DLD1 (cell line): Measurements from ENCODE around the gene SLC8A2.

Source experiments
- in situ Hi-C: cut with HindIII; loops from 2 replicates; pipeline ENCODE4 v1.10.0; 2017; ENCODE audit warnings: low sequenced_read_pairs

SLC8A2 gene

DNA sequence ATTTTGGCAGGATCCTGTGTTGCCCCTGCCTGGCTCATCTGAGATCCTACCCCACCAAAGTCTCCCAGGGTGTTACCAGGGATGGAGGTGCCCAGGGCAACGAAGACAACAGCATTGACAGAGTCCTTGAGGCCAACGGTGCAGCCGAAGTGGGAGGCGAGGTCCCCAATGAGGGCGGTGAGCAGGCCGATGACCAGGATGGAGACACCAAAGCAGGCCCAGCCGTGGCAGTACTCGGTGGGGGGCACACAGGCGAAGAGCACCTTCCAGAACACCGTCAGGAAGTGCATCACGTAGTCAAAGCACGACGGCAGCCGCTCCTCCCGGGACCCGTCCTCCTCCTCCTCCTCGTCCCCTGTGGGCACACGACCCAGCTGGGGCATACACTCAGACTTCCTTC lies 39.6 kb downstream of the SLC8A2 start:
- in situ Hi-C loops, result no loop called here

- in situ Hi-C loops, result no loop called here
Observed at GRCh38 chr19:47430041-47430802, 41.5 kb downstream of the SLC8A2 start.

GRCh38 chr19:47429140-47429793 lies 42.4 kb downstream of the SLC8A2 start:
- in situ Hi-C loops, result no loop called here

GRCh38 chr19:47428177-47428894 lies 43.4 kb downstream of the SLC8A2 start:
- in situ Hi-C loops, result no loop called here

DNA sequence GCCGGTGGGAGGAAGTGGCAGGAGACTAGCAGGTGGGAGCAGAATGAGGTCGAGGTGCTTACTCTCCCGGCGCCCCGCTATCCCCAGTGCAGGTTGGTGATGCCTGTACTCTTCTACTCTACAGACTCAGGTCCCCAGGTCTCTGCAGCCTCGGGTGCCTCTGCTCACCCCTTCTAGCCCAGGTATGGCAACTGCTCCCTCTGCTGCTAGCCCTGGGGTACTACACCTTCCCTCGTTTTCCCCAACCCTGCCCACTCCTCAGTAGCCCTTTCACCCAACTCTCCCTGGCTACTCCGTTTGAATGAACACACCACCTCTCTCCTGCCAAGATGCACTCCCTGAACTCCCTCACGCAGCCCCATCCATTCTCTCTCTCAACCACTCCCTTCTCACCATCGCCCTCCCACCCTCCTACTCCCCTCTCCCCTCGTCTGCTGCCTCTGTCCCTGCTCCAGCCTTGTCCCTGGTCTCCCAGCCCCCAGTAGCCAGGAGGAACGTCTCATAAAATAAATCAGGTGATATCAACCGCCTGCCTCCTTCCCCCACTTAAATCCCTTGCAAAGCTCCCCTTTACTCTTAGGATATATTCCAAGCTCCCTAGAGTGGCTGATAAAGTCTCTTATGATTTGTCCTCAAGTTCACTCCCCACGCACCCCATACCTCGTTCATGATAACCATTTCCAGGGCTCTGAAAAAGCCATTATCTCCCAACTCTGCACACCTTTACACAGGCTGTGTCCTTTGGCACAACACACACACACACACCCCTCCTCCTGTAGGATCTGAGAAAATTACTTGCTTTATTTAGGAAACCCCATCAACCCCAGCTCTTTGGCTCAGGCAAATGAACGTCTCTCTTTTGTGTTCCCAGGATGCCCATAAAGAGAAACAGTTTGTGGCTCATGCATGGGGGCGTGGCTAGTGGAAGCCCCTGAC lies 44.2 kb downstream of the SLC8A2 start:
- in situ Hi-C loops, result no loop called here

- in situ Hi-C loops, result no loop called here
Observed at GRCh38 chr19:47423203-47423882, 48.4 kb downstream of the SLC8A2 start.

- in situ Hi-C loops, result no loop called here
Observed at GRCh38 chr19:47422417-47423163, 49.1 kb downstream of the SLC8A2 start.

- in situ Hi-C loops, result no loop called here
Observed at GRCh38 chr19:47421844-47422395, 49.8 kb downstream of the SLC8A2 start.

DNA sequence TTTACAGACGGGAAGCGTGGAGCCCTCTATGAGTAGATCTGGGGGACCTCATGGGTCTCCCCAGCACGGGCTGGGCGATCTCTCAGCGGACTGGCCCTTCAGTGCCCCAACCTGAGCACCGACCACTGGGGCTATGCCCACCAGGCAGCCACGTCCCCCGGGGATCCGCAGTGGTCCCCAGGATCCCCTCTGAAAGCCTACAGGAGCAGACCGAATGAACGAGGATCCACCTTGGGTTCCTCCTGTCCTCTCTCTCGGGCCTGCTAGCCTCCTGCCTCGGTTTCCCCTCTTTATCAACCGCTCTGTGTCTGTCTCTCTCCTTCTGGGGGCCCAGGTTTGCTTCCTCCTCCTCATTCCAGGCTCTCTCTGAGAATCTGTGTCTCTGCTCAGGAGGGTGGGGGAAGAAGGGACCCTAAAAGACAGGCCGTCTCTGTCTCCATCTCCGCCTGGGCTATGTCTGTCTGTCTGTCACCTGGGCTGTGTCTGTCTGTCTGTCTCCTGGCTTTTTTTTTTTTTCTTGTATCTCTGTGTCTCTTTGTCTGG lies 50.4 kb downstream of the SLC8A2 start:
- in situ Hi-C loops, result no loop called here

- in situ Hi-C loops, result no loop called here
Observed at GRCh38 chr19:47419789-47420188, 51.9 kb downstream of the SLC8A2 start.

- in situ Hi-C loops, result no loop called here
Observed at GRCh38 chr19:47419030-47419783, 52.5 kb downstream of the SLC8A2 start, which contains the start of gene MEIS3. MEIS3 (minus strand) TSS chr19:47419527; CDS start chr19:47419081, 446 bp downstream.

DNA sequence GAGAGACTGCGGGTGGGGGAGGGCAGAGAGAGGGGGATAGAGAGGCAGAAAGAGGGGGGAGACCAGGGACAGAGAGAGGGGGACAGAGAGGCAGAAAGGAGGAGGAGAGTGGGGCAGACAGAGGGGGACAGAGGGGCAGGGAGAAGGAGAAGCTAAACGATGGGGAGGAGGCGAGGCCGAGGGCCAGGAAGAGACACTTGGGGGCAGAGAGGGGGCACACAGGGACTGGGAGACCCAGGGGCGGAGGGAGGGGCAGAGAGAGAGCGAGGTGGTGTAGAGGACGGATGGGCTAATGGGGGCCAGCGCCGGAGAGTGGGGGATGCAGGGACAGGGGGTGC lies 53.0 kb downstream of the SLC8A2 start:
- in situ Hi-C loops, result no loop called here

- in situ Hi-C loops, result no loop called here
Observed at GRCh38 chr19:47417746-47418691, 53.7 kb downstream of the SLC8A2 start.

DNA sequence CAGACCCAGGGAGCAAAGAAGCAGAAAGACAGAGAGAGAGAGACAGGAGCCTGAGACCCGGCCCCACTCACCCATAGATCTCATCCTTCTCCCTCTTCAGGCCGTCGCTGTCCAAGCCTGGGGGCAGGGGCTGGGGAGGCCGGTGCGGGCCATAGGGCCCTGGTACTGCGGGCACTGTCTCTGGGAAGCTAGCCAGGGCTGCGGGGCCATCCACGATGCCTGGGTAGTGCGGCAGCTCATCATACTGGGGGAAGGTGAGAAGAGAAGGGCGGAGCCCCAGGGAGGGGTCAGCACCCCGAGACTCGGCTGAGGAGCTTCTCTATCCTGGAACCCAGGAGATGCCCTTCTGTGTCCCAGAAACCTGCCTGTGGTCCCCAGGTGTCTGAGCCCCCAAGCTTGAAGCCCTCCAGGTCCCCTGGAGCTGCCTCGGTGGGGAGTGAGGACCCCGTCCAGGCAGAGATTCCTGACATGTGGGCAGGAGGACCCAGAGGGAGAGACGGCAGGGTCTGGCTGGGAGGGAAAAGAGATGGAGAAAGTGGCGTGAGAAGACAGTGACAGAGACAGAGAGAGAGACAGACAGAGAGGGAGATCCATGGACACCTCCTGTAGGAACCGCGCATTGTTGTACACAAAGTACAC lies 54.5 kb downstream of the SLC8A2 start:
- in situ Hi-C loops, result no loop called here

DNA sequence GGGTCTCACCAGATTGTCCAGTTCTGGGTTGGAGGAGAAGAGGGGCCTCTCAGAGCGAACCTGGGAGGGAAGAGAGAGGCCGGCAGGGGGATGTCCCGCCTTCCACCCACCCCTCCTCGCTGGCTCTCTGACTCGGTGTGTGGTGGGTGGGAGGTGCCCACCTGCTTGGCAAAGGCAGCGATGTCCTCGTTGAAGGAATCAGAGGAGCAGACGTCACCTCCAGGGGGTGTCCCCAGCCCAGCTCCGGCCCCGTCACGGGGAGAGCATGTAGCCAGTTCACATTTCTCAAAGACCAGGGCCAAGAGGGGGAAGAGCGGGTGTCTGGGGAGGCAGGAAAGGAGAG lies 55.1 kb downstream of the SLC8A2 start:
- in situ Hi-C loops, result no loop called here

- in situ Hi-C loops, result no loop called here
Observed at GRCh38 chr19:47415953-47416642, 55.6 kb downstream of the SLC8A2 start.
